ENCODE results near the gene ABCA1. TPM values are rescaled to one million over a fixed set of nuclear protein-coding genes. Genes with fewer than 3 reads are reported as not detected.

Gene ABCA1
- total and polyA plus RNA-seq, 2 of the 13 experiments (the other 11 are each of a cell fraction or from before 2014, with no cell fraction given): 26.8 to 63.8 TPM

- TF ChIP-seq ZNF142 (CRISPR knock-in tag; IDR thresholded peaks at IDR 0.05): no peak
- TF ChIP-seq MXI1 (IDR thresholded peaks at IDR 0.05; ENCODE audit: borderline replicate concordance, low read depth, low read length): no peak
- TF ChIP-seq, protein P1, sequence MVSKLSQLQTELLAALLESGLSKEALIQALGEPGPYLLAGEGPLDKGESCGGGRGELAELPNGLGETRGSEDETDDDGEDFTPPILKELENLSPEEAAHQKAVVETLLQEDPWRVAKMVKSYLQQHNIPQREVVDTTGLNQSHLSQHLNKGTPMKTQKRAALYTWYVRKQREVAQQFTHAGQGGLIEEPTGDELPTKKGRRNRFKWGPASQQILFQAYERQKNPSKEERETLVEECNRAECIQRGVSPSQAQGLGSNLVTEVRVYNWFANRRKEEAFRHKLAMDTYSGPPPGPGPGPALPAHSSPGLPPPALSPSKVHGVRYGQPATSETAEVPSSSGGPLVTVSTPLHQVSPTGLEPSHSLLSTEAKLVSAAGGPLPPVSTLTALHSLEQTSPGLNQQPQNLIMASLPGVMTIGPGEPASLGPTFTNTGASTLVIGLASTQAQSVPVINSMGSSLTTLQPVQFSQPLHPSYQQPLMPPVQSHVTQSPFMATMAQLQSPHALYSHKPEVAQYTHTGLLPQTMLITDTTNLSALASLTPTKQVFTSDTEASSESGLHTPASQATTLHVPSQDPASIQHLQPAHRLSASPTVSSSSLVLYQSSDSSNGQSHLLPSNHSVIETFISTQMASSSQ (IDR thresholded peaks at IDR 0.05; ENCODE audit: low read depth): no peak
- TF ChIP-seq, protein P1 (CRISPR knock-in tag; IDR thresholded peaks at IDR 0.05; ENCODE audit: borderline replicate concordance): no peak
- no peak for TF ChIP-seq ZNF224 (CRISPR knock-in tag; IDR thresholded peaks at IDR 0.05)
- TF ChIP-seq DDIT3 (CRISPR knock-in tag; IDR thresholded peaks at IDR 0.05): no peak
- no peak for TF ChIP-seq ARID2 (CRISPR knock-in tag; IDR thresholded peaks at IDR 0.05; ENCODE audit: borderline replicate concordance)
- no peak for TF ChIP-seq KLF9 (CRISPR knock-in tag; IDR thresholded peaks at IDR 0.05; ENCODE audit: low read depth)
- TF ChIP-seq CTCF (CRISPR knock-in tag; IDR thresholded peaks at IDR 0.05): no peak
- no peak for TF ChIP-seq TCF12 (IDR thresholded peaks at IDR 0.05)
- no peak for TF ChIP-seq TCF12 (CRISPR knock-in tag; IDR thresholded peaks at IDR 0.05)
- no peak for TF ChIP-seq ZNF674 (CRISPR knock-in tag; IDR thresholded peaks at IDR 0.05; ENCODE audit: low read depth)
- TF ChIP-seq NR2C2 (CRISPR knock-in tag; IDR thresholded peaks at IDR 0.05; ENCODE audit: borderline replicate concordance): no peak
Measured at GRCh38 chr9:104769655-104770054, 158.3 kb downstream of the ABCA1 start (continued).
